Body of pancreas (tissue), 4 donors: ENCODE data around the gene ITIH3. TPM values are rescaled to one million over a fixed set of nuclear protein-coding genes. Genes with fewer than 3 reads are reported as not detected.

Source experiments
- ATAC-seq: fragments of 150-250 bp; one replicate; pipeline ENCODE4 v1.9.1; 2016
- DNase-seq, 4 donors: peaks; one replicate each; pipeline ENCODE4 v3.0.0-alpha.2; 2019
- H3K27ac ChIP-seq, 4 donors: fragments of 200-600 bp; sonication (generic); 1 replicate in 3 of 4; 2 replicates in 1 of 4; pipeline versions ENCODE4 v1.5.1 to v1.6.1; 2016 to 2019; ENCODE audit warnings: mild to moderate bottlenecking in 1 of 4, mixed read lengths in 1 of 4, moderate library complexity in 1 of 4
- H3K27me3 ChIP-seq, 2 donors: fragments of 200-600 bp; sonication (generic); one replicate each; pipeline ENCODE4 v1.6.0; 2016; ENCODE audit warnings: mild to moderate bottlenecking in 1 of 2
- H3K36me3 ChIP-seq, 2 donors: fragments of 200-600 bp; sonication (generic); replicated peaks in 1 of 2; 2 replicates each; pipeline ENCODE4 v1.5.1; 2016; ENCODE audit warnings: low read depth in 2 of 2; ENCODE audit not compliant: insufficient read depth in 1 of 2
- H3K4me1 ChIP-seq: fragments of 200-600 bp; sonication (generic); one replicate; pipeline ENCODE4 v1.6.0; 2016
- H3K4me3 ChIP-seq, 2 donors: fragments of 200-600 bp; sonication (generic); 1 replicate in 1 of 2; 2 replicates in 1 of 2; pipeline ENCODE4 v1.5.1; 2016 to 2019
- H3K9me3 ChIP-seq, 3 donors: fragments of 200-600 bp; sonication (generic); 1 replicate in 2 of 3; 2 replicates in 1 of 3; pipeline ENCODE4 v1.5.1; 2016
- CTCF ChIP-seq, 7 experiments: fragments of 450-650 bp in 4 of 7; fragments of 200-600 bp in 3 of 7; sonication (generic) in 3 of 7; IDR thresholded peaks; one replicate each; pipeline ENCODE4 v1.5.1; 2016 to 2019; ENCODE audit warnings: antibody characterized with exemption in 7 of 7
- POLR2A ChIP-seq, 3 donors: fragments of 450-650 bp; IDR thresholded peaks; one replicate each; pipeline ENCODE4 v1.6.1; 2016; ENCODE audit warnings: antibody characterized with exemption in 3 of 3, mild to moderate bottlenecking in 2 of 3
- WGBS, 2 donors: methylation state at CpG; one replicate each; pipeline ENCODE4 v1.1.5; 2017; 5-methylcytosine and 5-hydroxymethylcytosine counted together
- intact Hi-C: fragments of 100-400 bp; cut with DNase I; formaldehyde crosslinking; loops from one replicate; pipeline ENCODE4 v1.15.1; 2023
- total RNA-seq, 2 donors: library from RNA; depleted of rRNA; stranded (reverse); fragments of >200 nt; gene quantifications; one replicate each; pipeline ENCODE4 v1.1.0, GENCODE V29; 2016

The ITIH3 gene
- total RNA-seq, 2 donors from 2014 or later, result 1.6 TPM; not detected in 1

GRCh38 chr3:52835766-52836470 is 41.3 kb downstream of the ITIH3 start:
- ATAC-seq (no peak), DNase-seq (no peak)
- Histone ChIP-seq H3K4me3 (no peak overlapping the region), H3K27ac (no peak overlapping the region), H3K4me1 (peaks cover 21% of the 10 kb centered on the region), H3K36me3 (no peaks in the 10 kb centered on the region), H3K27me3 (no peaks in the 10 kb centered on the region), H3K9me3 (no peaks in the 10 kb centered on the region)
- no peak for TF ChIP-seq CTCF (IDR thresholded peaks at IDR 0.05)
- TF ChIP-seq POLR2A (IDR thresholded peaks at IDR 0.05), result no peak
- intact Hi-C loops, result no loop called here
- 80 to 89% methylated on average over 8 of the region's 8 CpGs for WGBS, 2 donors

GRCh38 chr3:52836471-52836845 is 41.9 kb downstream of the ITIH3 start:
- TF ChIP-seq CTCF (IDR thresholded peaks at IDR 0.05) (no peak), POLR2A (IDR thresholded peaks at IDR 0.05) (no peak)
- H3K36me3 ChIP-seq, result no peaks in the 10 kb centered on the region
- no peaks in the 10 kb centered on the region for H3K9me3 ChIP-seq
- DNase-seq (no peak), ATAC-seq (no peak)
- H3K27me3 ChIP-seq, result no peaks in the 10 kb centered on the region
- H3K4me3 ChIP-seq, result no peak overlapping the region
- 90 to 93% methylated on average over 5 of the region's 5 CpGs for WGBS, 2 donors
- peaks cover 16% of the 10 kb centered on the region for H3K4me1 ChIP-seq
- intact Hi-C loops, result no loop called here
- H3K27ac ChIP-seq, result no peak overlapping the region

GRCh38 chr3:52836986-52837385 is 42.4 kb downstream of the ITIH3 start:
- intact Hi-C loops, result no loop called here
- Histone ChIP-seq H3K36me3 (peaks cover 0 to 3% of the 10 kb centered on the region in 2 donors), H3K9me3 (no peaks in the 10 kb centered on the region), H3K27me3 (no peaks in the 10 kb centered on the region), H3K4me1 (peaks cover 10% of the 10 kb centered on the region), H3K27ac (no peak overlapping the region), H3K4me3 (no peak overlapping the region)
- 91 to 95% methylated on average over 4 of the region's 4 CpGs for WGBS, 2 donors
- ATAC-seq (no peak), DNase-seq (no peak)
- TF ChIP-seq POLR2A (IDR thresholded peaks at IDR 0.05), result no peak
- no peak for TF ChIP-seq CTCF (IDR thresholded peaks at IDR 0.05)

GRCh38 chr3:52838561-52839267 is 44.1 kb downstream of the ITIH3 start:
- 91 to 100% methylated on average over 2 to 8 of the region's 8 CpGs for WGBS, 2 donors
- H3K36me3 ChIP-seq, result peaks cover 0 to 3% of the 10 kb centered on the region in 2 donors
- intact Hi-C loops, result no loop called here
- H3K4me3 ChIP-seq, result no peak overlapping the region
- H3K4me1 ChIP-seq, result peaks cover 8% of the 10 kb centered on the region
- no peaks in the 10 kb centered on the region for H3K9me3 ChIP-seq
- no peaks in the 10 kb centered on the region for H3K27me3 ChIP-seq
- ATAC-seq, result no peak
- DNase-seq, result no peak
- H3K27ac ChIP-seq, result no peak overlapping the region
- TF ChIP-seq POLR2A (IDR thresholded peaks at IDR 0.05) (no peak), CTCF (IDR thresholded peaks at IDR 0.05) (no peak)

GRCh38 chr3:52839268-52839575 is 44.6 kb downstream of the ITIH3 start:
- no peak for DNase-seq
- 80 to 85% methylated on average over 2 of the region's 2 CpGs for WGBS, 2 donors

More at GRCh38 chr3:52839268-52839575, 44.6 kb downstream of the ITIH3 start:
- Histone ChIP-seq H3K36me3 (peaks cover 0 to 3% of the 10 kb centered on the region in 2 donors), H3K9me3 (no peaks in the 10 kb centered on the region), H3K4me1 (peaks cover 8% of the 10 kb centered on the region), H3K4me3 (no peak overlapping the region), H3K27me3 (no peaks in the 10 kb centered on the region), H3K27ac (no peak overlapping the region)
- intact Hi-C loops, result no loop called here
- TF ChIP-seq POLR2A (IDR thresholded peaks at IDR 0.05) (no peak), CTCF (IDR thresholded peaks at IDR 0.05) (no peak)
- ATAC-seq, result no peak
